ENCODE measurements around the gene ASAP2. TPM values are rescaled to one million over a fixed set of nuclear protein-coding genes. Genes with fewer than 3 reads are reported as not detected.
A peak's percentile ranks its signal among the peaks of the same experiment; 100 is the strongest.

The ASAP2 gene
- total RNA-seq, 1 experiment from 2014 or later, result 25.2 TPM

DNA sequence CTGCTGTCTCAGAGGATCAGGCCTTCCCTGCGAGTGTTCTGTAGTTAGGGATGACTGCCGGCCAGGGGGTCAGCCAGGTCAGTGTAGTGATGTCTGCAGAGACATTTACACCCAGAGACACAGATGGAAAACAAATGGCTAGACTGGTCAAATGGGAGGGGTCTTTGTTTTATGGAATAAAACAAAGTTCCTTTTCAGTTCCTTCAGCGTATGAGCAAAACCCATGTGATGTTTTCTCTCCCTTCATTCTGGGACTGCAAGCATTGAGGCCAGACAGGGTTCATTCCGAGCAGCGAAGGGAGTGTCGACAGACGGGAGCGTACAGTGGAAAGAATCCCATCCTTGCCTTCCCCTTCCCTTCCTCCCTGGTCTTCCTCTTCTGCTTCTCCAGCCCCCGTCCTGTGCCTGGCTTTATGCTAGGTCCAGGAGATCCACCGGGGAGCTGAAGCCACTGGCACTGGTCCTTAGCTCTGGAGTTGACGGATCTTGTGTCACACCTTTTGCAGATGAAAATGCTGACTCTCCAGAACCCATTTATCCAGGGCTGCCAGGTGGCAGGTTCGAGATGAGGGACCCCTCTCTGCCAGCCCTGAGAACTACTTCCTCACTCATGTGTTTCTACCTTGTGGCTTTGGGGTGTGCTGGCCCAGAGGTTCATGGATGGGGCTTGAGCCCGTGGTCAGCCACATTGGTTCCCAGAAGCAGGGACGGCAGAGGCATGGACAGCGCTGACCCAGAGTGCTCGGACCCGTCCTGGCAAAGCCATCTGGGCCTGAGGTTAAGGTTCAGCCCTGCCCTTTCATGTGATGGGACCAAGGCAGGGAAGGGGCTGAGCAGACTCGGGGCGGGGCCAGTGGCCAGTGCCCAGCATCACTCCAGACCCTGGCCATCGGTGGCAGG is 192.5 kb downstream of the ASAP2 start:
- Histone ChIP-seq H3K4me2 (ENCODE audit: low read length) (no peak overlapping the region), H3K9me3 (ENCODE audit: low read length) (no peaks in the 10 kb centered on the region), H4K20me1 (ENCODE audit: low read length) (0 out of 2 replicates have a peak, but pooled peaks cover 4% of the 10 kb centered on the region), H3K27me3 (ENCODE audit: low read length) (no peaks in the 10 kb centered on the region), H3K9ac (ENCODE audit: low read length) (no peak overlapping the region), H3K9me2 (replicated peaks; ENCODE audit: low read length) (no peaks in the 10 kb centered on the region), H3K27ac (ENCODE audit: low read length) (no peak overlapping the region), H2AFZ (ENCODE audit: low read length) (no peak overlapping the region), H3K36me3 (ENCODE audit: low read depth, low read length) (peaks cover 28% of the 10 kb centered on the region), H3K79me2 (ENCODE audit: low read length) (no peaks in the 10 kb centered on the region), H3K4me3 (ENCODE audit: low read length) (no peak overlapping the region), H3K4me1 (ENCODE audit: insufficient read depth, low read length) (peaks cover 7% of the 10 kb centered on the region), H3F3A (ENCODE audit: low read length, unreplicated experiment) (no peaks in the 10 kb centered on the region)
- POLR2A ChIA-PET (ENCODE audit: unreplicated experiment), result no interaction called here
- no peak for DNase-seq
- TF ChIP-seq EZH2 (IDR thresholded peaks at IDR 0.05; ENCODE audit: low read length, unreplicated experiment), result no peak
- TF ChIP-seq EZH2phosphoT487 (IDR thresholded peaks at IDR 0.05; ENCODE audit: borderline replicate concordance, low read length), result no peak
- TF ChIP-seq, protein P1, sequence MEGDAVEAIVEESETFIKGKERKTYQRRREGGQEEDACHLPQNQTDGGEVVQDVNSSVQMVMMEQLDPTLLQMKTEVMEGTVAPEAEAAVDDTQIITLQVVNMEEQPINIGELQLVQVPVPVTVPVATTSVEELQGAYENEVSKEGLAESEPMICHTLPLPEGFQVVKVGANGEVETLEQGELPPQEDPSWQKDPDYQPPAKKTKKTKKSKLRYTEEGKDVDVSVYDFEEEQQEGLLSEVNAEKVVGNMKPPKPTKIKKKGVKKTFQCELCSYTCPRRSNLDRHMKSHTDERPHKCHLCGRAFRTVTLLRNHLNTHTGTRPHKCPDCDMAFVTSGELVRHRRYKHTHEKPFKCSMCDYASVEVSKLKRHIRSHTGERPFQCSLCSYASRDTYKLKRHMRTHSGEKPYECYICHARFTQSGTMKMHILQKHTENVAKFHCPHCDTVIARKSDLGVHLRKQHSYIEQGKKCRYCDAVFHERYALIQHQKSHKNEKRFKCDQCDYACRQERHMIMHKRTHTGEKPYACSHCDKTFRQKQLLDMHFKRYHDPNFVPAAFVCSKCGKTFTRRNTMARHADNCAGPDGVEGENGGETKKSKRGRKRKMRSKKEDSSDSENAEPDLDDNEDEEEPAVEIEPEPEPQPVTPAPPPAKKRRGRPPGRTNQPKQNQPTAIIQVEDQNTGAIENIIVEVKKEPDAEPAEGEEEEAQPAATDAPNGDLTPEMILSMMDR (conservative IDR thresholded peaks at IDR 0.05; ENCODE audit: low read depth, low read length), result no peak
- BruUV-seq (replicated peaks), result no TSS peak
- ATAC-seq, result no peak
- CTCF ChIA-PET, result no interaction called here
- intact Hi-C loops (cut with micrococcal nuclease), result no loop called here

DNA sequence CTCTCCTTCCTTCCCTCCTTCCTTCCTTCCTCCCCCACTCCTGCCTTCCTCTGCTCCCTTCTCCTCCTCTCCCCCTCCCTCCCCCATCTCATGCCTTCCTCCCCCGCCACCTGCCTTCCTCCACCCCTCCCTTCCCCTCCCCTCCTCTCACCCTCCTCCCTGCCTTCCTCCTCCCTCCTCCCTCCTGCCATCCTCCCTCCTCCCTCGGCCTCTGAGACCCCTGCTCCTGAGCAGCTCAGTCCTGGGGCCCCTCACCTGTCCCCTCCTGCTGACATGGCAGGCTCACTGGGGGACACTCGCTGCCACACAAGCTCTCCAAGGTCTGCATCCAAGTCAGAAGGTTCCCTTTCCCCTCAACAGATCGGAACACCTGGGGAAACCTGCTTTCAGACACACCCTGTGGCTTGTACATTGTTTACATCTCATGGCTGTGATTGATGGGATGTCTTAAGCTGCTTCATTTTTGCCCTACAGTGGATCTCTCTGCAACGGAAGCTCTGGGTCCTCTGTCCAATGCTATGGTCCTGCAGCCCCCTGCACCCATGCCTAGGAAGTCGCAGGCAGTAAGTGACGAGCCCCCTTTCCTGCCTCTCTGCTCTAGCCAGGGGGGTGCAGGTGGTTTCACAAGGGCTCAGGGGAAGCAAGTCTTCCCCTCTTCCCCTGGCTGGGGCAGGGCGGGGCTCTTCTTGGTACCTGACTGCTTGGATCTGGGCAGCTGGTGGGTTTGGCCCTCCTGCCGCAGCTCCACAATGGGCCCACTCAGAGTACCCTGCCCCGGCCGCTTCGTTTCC is 193.9 kb downstream of the ASAP2 start:
- DNase-seq, result peak; percentile 52
- POLR2A ChIA-PET (ENCODE audit: unreplicated experiment), result no interaction called here
- no peak overlapping the region for H2AFZ ChIP-seq (ENCODE audit: low read length)

More for the DNA sequence above, 193.9 kb downstream of the ASAP2 start:
- Histone ChIP-seq H3K27me3 (ENCODE audit: low read length) (no peaks in the 10 kb centered on the region), H4K20me1 (ENCODE audit: low read length) (0 out of 2 replicates have a peak, but pooled peaks cover 4% of the 10 kb centered on the region), H3K36me3 (ENCODE audit: low read depth, low read length) (peaks cover 22% of the 10 kb centered on the region), H3K27ac (ENCODE audit: low read length) (peak overlapping the region; percentile 52; the same call in 1 of the 2 replicates), H3F3A (ENCODE audit: low read length, unreplicated experiment) (no peaks in the 10 kb centered on the region), H3K79me2 (ENCODE audit: low read length) (no peaks in the 10 kb centered on the region), H3K9me3 (ENCODE audit: low read length) (no peaks in the 10 kb centered on the region), H3K4me3 (ENCODE audit: low read length) (no peak overlapping the region), H3K9me2 (replicated peaks; ENCODE audit: low read length) (no peaks in the 10 kb centered on the region), H3K9ac (ENCODE audit: low read length) (no peak overlapping the region), H3K4me1 (ENCODE audit: insufficient read depth, low read length) (peaks cover 7% of the 10 kb centered on the region), H3K4me2 (ENCODE audit: low read length) (no peak overlapping the region)
- ATAC-seq, result 0 out of 2 replicates have a peak, but pooled peaks have one; percentile 25
- intact Hi-C loops (cut with micrococcal nuclease), result no loop called here
- CTCF ChIA-PET, result no interaction called here
- no TSS peak for BruUV-seq (replicated peaks)
- no peak for TF ChIP-seq EZH2phosphoT487 (IDR thresholded peaks at IDR 0.05; ENCODE audit: borderline replicate concordance, low read length)
- no peak for TF ChIP-seq EZH2 (IDR thresholded peaks at IDR 0.05; ENCODE audit: low read length, unreplicated experiment)
- TF ChIP-seq, protein P1 (conservative IDR thresholded peaks at IDR 0.05; ENCODE audit: low read depth, low read length), result no peak
